ENCODE results near the gene FOXO6. TPM values are rescaled to one million over a fixed set of nuclear protein-coding genes. Genes with fewer than 3 reads are reported as not detected.

FOXO6 gene
- total RNA-seq, 1 experiment from 2014 or later, result 0.59 TPM

DNA sequence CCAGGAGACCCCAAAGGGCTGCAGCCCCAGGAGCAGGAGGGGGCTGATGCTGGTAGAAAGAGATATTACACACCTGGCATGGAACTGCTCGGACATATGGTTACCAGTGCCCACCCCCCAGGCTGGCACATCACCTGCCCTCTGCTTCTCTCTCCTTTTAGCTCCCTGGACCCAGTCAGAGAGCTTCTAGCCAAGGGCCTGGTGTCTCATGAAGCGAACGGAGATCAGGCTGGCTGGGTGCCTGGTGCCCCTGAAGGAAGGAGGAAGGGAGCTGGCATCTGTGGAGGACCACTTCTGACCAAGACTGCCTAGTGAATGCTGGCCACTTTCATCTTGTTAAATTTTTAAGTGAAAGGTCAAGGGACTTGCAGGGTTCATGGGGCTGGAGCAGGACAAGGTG, 53.1 kb downstream of the FOXO6 start:
- Mint-ChIP-seq H3K36me3 (ENCODE audit: insufficient read depth, unreplicated experiment) (no peaks in the 10 kb centered on the region), H3K9me3 (ENCODE audit: unreplicated experiment) (no peaks in the 10 kb centered on the region), H3K4me3 (ENCODE audit: unreplicated experiment) (no peak overlapping the region), H3K27ac (ENCODE audit: unreplicated experiment) (no peak overlapping the region), H3K4me1 (ENCODE audit: low read depth, unreplicated experiment) (no peaks in the 10 kb centered on the region), H3K27me3 (ENCODE audit: insufficient read depth, unreplicated experiment) (peaks cover 6% of the 10 kb centered on the region)
- intact Hi-C loops (cut with micrococcal nuclease; ENCODE audit: unreplicated experiment), result no loop called here
- TF ChIP-seq CTCF (IDR thresholded peaks at IDR 0.05; ENCODE audit: insufficient read depth in 1 of 2, low read depth in 1 of 2, low read length in 1 of 2, severe bottlenecking in 1 of 2, unreplicated experiment in 1 of 2), result no peak
- Histone ChIP-seq H3K36me3 (ENCODE audit: control insufficient read depth, insufficient read depth, low read length) (no peaks in the 10 kb centered on the region), H3K9me3 (no peaks in the 10 kb centered on the region), H3K27me3 (replicated peaks; ENCODE audit: control insufficient read depth, insufficient read depth, low read length) (no peaks in the 10 kb centered on the region), H3K4me3 (ENCODE audit: low read depth, low read length) (no peak overlapping the region), H3K4me1 (no peaks in the 10 kb centered on the region; the same call in 1 of the 2 replicates)
- POLR2A ChIA-PET, result no interaction called here
- DNase-seq, result no peak
- CTCF ChIA-PET, result interaction anchor here (0.6 to 1.3 kb wide), 2 partner anchors 89 to 132 kb away, joined by 3 read pairs; no protein-coding TSS in a partner anchor
- no TSS peak for BruUV-seq (replicated peaks)

GRCh38 chr1:41414716-41415306, 53.6 kb downstream of the FOXO6 start:
- Mint-ChIP-seq H3K9me3 (ENCODE audit: unreplicated experiment) (no peaks in the 10 kb centered on the region), H3K4me1 (ENCODE audit: low read depth, unreplicated experiment) (no peaks in the 10 kb centered on the region), H3K27me3 (ENCODE audit: insufficient read depth, unreplicated experiment) (peaks cover 2% of the 10 kb centered on the region), H3K27ac (ENCODE audit: unreplicated experiment) (no peak overlapping the region), H3K4me3 (ENCODE audit: unreplicated experiment) (no peak overlapping the region), H3K36me3 (ENCODE audit: insufficient read depth, unreplicated experiment) (no peaks in the 10 kb centered on the region)
- no peaks in the 10 kb centered on the region for H3K27me3 ChIP-seq (replicated peaks; ENCODE audit: control insufficient read depth, insufficient read depth, low read length)
- intact Hi-C loops (cut with micrococcal nuclease; ENCODE audit: unreplicated experiment), result loop anchor here (5.0 kb wide), 2 partner anchors 53 to 133 kb away; partner anchors contain the start of gene FOXO6
- H3K9me3 ChIP-seq, result no peaks in the 10 kb centered on the region
- ChIA-PET POLR2A (interaction anchor here (0.6 kb wide), 1 partner anchor 450 kb away, joined by 3 read pairs; no protein-coding TSS in a partner anchor), CTCF (interaction anchor here (1.2 to 1.3 kb wide), 2 partner anchors 92 to 132 kb away, joined by 3 to 4 read pairs; no protein-coding TSS in a partner anchor)
- H3K36me3 ChIP-seq (ENCODE audit: control insufficient read depth, insufficient read depth, low read length), result no peaks in the 10 kb centered on the region
- TF ChIP-seq CTCF (IDR thresholded peaks at IDR 0.05; ENCODE audit: insufficient read depth in 1 of 2, low read depth in 1 of 2, low read length in 1 of 2, severe bottlenecking in 1 of 2, unreplicated experiment in 1 of 2), result no peak
- H3K4me3 ChIP-seq (ENCODE audit: low read depth, low read length), result no peak overlapping the region
- DNase-seq, result no peak
- no TSS peak for BruUV-seq (replicated peaks)
- no peaks in the 10 kb centered on the region; the same call in 1 of the 2 replicates for H3K4me1 ChIP-seq

DNA sequence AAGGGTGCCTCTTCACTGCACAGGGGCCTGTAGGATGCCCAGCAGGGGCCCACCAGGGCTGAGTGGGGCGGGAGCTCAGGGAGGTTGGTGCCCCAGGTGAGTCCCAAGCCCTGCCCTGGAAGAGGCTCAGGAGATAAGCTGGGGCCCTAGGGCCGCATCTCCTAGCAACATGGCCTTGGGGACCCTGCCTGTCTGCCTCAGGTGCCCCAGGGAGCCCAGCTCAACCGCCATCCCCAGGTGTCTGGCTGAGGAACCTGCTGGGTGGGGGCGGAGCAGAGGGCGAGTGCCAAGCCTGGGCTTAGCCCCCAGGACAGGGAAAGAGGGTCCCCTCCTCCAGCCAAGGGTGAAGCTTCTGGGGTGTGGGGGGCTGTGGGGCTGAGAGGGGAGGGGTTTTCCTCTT, 54.8 kb downstream of the FOXO6 start:
- DNase-seq, result no peak
- TF ChIP-seq CTCF (IDR thresholded peaks at IDR 0.05; ENCODE audit: insufficient read depth in 1 of 2, low read depth in 1 of 2, low read length in 1 of 2, severe bottlenecking in 1 of 2, unreplicated experiment in 1 of 2), result no peak
- Mint-ChIP-seq H3K9me3 (ENCODE audit: unreplicated experiment) (no peaks in the 10 kb centered on the region), H3K4me1 (ENCODE audit: low read depth, unreplicated experiment) (no peaks in the 10 kb centered on the region), H3K4me3 (ENCODE audit: unreplicated experiment) (no peak overlapping the region), H3K36me3 (ENCODE audit: insufficient read depth, unreplicated experiment) (no peaks in the 10 kb centered on the region), H3K27me3 (ENCODE audit: insufficient read depth, unreplicated experiment) (no peaks in the 10 kb centered on the region), H3K27ac (ENCODE audit: unreplicated experiment) (no peak overlapping the region)
- H3K9me3 ChIP-seq, result no peaks in the 10 kb centered on the region
- no TSS peak for BruUV-seq (replicated peaks)
- intact Hi-C loops (cut with micrococcal nuclease; ENCODE audit: unreplicated experiment), result loop anchor here (5.0 kb wide), 2 partner anchors 54 to 134 kb away; partner anchors contain the start of gene FOXO6
- no peaks in the 10 kb centered on the region for H3K36me3 ChIP-seq (ENCODE audit: control insufficient read depth, insufficient read depth, low read length)
- no peaks in the 10 kb centered on the region; the same call in 1 of the 2 replicates for H3K4me1 ChIP-seq
- CTCF ChIA-PET, result interaction anchor here (1.2 kb wide), 1 partner anchor 94 kb away, joined by 4 read pairs; no protein-coding TSS in a partner anchor
- no peak overlapping the region for H3K4me3 ChIP-seq (ENCODE audit: low read depth, low read length)
- POLR2A ChIA-PET, result no interaction called here
- no peaks in the 10 kb centered on the region for H3K27me3 ChIP-seq (replicated peaks; ENCODE audit: control insufficient read depth, insufficient read depth, low read length)
